Esophagus squamous epithelium (tissue), 4 donors: ENCODE results near the gene VAV3.

Source experiments
- POLR2A ChIP-seq, 4 donors: fragments of 450-650 bp; IDR thresholded peaks; one replicate each; pipeline ENCODE4 v1.6.1; 2017; ENCODE audit warnings: antibody characterized with exemption in 4 of 4, mild to moderate bottlenecking in 4 of 4, moderate library complexity in 3 of 4
- TF ChIP-seq, protein P1 (sequence below), 6 experiments: fragments of 450-650 bp in 4 of 6; fragments of 200-600 bp in 2 of 6; sonication (generic) in 2 of 6; IDR thresholded peaks; one replicate each; pipeline ENCODE4 v1.5.1; 2016 to 2019; ENCODE audit warnings: antibody characterized with exemption in 6 of 6, mild to moderate bottlenecking in 4 of 6, moderate library complexity in 4 of 6

DNA sequence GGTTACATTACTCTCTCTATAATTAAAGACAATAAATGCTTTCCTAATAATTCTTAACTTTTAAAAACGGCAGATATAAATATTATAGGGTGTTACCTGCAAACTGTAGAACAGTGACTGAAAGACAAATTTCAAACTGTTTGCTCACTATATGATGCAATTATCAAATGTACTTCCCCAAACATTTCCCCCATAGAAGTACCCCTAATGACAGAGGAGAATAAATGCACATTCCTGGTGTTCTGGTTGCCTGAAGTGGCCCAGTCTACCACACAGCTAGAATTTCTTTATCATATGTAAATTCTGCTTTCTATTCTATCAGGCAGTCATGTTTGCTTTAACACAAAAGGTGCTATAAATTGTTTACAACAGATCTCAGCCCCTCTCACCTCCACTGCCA lies 70.4 kb downstream of the VAV3 start:
- TF ChIP-seq, protein P1, sequence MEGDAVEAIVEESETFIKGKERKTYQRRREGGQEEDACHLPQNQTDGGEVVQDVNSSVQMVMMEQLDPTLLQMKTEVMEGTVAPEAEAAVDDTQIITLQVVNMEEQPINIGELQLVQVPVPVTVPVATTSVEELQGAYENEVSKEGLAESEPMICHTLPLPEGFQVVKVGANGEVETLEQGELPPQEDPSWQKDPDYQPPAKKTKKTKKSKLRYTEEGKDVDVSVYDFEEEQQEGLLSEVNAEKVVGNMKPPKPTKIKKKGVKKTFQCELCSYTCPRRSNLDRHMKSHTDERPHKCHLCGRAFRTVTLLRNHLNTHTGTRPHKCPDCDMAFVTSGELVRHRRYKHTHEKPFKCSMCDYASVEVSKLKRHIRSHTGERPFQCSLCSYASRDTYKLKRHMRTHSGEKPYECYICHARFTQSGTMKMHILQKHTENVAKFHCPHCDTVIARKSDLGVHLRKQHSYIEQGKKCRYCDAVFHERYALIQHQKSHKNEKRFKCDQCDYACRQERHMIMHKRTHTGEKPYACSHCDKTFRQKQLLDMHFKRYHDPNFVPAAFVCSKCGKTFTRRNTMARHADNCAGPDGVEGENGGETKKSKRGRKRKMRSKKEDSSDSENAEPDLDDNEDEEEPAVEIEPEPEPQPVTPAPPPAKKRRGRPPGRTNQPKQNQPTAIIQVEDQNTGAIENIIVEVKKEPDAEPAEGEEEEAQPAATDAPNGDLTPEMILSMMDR (IDR thresholded peaks at IDR 0.05), result no peak
- no peak for TF ChIP-seq POLR2A (IDR thresholded peaks at IDR 0.05)
